ENCODE data around the gene EEF1G.

EEF1G gene

DNA sequence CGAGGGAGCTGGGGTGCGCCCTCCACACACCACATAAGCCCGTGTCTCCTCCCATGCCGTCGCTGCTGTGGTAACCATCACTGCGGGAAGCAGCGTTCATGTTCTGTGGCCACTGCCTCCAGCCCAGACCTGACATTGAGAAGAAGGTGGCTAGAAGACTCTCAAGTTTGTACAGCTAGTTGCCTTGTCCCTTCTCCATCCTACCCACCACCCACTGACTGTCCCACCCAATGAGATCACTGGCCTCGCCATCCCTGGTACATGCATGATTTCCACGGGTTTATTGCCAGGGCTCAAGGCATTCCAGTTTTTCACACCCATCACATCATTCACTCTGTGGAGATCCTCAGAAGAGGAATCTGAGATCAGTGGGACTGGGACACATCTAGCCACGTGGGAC is 60.1 kb downstream of the EEF1G start:
- H3K27ac ChIP-seq (ENCODE audit: low read depth, low read length): no peak overlapping the region
- no peak for TF ChIP-seq EZH2phosphoT487 (conservative IDR thresholded peaks at IDR 0.05; ENCODE audit: low read length)
- TF ChIP-seq, protein P1, sequence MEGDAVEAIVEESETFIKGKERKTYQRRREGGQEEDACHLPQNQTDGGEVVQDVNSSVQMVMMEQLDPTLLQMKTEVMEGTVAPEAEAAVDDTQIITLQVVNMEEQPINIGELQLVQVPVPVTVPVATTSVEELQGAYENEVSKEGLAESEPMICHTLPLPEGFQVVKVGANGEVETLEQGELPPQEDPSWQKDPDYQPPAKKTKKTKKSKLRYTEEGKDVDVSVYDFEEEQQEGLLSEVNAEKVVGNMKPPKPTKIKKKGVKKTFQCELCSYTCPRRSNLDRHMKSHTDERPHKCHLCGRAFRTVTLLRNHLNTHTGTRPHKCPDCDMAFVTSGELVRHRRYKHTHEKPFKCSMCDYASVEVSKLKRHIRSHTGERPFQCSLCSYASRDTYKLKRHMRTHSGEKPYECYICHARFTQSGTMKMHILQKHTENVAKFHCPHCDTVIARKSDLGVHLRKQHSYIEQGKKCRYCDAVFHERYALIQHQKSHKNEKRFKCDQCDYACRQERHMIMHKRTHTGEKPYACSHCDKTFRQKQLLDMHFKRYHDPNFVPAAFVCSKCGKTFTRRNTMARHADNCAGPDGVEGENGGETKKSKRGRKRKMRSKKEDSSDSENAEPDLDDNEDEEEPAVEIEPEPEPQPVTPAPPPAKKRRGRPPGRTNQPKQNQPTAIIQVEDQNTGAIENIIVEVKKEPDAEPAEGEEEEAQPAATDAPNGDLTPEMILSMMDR (IDR thresholded peaks at IDR 0.05; ENCODE audit: insufficient read depth, low read length, poor library complexity, severe bottlenecking): no peak
- H4K20me1 ChIP-seq (ENCODE audit: low read depth, low read length): no peaks in the 10 kb centered on the region
- no peaks in the 10 kb centered on the region for H3K9me2 ChIP-seq (replicated peaks; ENCODE audit: insufficient read depth, low read length)
- H3K4me3 ChIP-seq (ENCODE audit: insufficient read depth, low read length, poor library complexity, severe bottlenecking): no peak overlapping the region
- H3K9me3 ChIP-seq (ENCODE audit: insufficient read depth, low read length): no peaks in the 10 kb centered on the region
- H3K9ac ChIP-seq (ENCODE audit: low read length): no peak overlapping the region
- no peaks in the 10 kb centered on the region for H3F3A ChIP-seq (ENCODE audit: insufficient read depth)
- H2AFZ ChIP-seq (ENCODE audit: low read depth, low read length, severe bottlenecking): no peak overlapping the region
- no peaks in the 10 kb centered on the region for H3K36me3 ChIP-seq (ENCODE audit: low read length)
- H3K27me3 ChIP-seq (ENCODE audit: low read length): no peaks in the 10 kb centered on the region
- no peaks in the 10 kb centered on the region for H3K79me2 ChIP-seq (ENCODE audit: insufficient read depth, low read length)
- H3K4me2 ChIP-seq (ENCODE audit: low read depth, low read length, poor library complexity, severe bottlenecking): no peak overlapping the region

GRCh38 chr11:62512961-62513360 is 60.7 kb downstream of the EEF1G start:
- no peak overlapping the region for H3K4me2 ChIP-seq (ENCODE audit: low read depth, low read length, poor library complexity, severe bottlenecking)
- H3K9me2 ChIP-seq (replicated peaks; ENCODE audit: insufficient read depth, low read length): no peaks in the 10 kb centered on the region
- H3K4me3 ChIP-seq (ENCODE audit: insufficient read depth, low read length, poor library complexity, severe bottlenecking): no peak overlapping the region
- H4K20me1 ChIP-seq (ENCODE audit: low read depth, low read length): no peaks in the 10 kb centered on the region
- H3K79me2 ChIP-seq (ENCODE audit: insufficient read depth, low read length): no peaks in the 10 kb centered on the region
- no peak for TF ChIP-seq EZH2phosphoT487 (conservative IDR thresholded peaks at IDR 0.05; ENCODE audit: low read length)
- TF ChIP-seq, protein P1 (IDR thresholded peaks at IDR 0.05; ENCODE audit: insufficient read depth, low read length, poor library complexity, severe bottlenecking): no peak
- H3K27me3 ChIP-seq (ENCODE audit: low read length): no peaks in the 10 kb centered on the region
- H3K9me3 ChIP-seq (ENCODE audit: insufficient read depth, low read length): no peaks in the 10 kb centered on the region
- no peaks in the 10 kb centered on the region for H3K36me3 ChIP-seq (ENCODE audit: low read length)
- no peaks in the 10 kb centered on the region for H3F3A ChIP-seq (ENCODE audit: insufficient read depth)
- no peak overlapping the region for H3K9ac ChIP-seq (ENCODE audit: low read length)
- no peak overlapping the region for H2AFZ ChIP-seq (ENCODE audit: low read depth, low read length, severe bottlenecking)
- no peak overlapping the region for H3K27ac ChIP-seq (ENCODE audit: low read depth, low read length)

Measured in SU-DHL-6 (cell line).